CD8-positive, alpha-beta memory T cell (primary cell): ENCODE data around the gene SLC35B2. TPM values are rescaled to one million over a fixed set of nuclear protein-coding genes. Genes with fewer than 3 reads are reported as not detected.

Experiments
- CTCF ChIA-PET: fragments of 350-600 bp; sonication (Branson Sonifier 250); formaldehyde crosslinking; loops from one replicate; lab custom pipeline; 2021; ENCODE audit warnings: antibody characterized with exemption; lab: Charles Lee
- POLR2A ChIA-PET: fragments of 350-600 bp; sonication (Branson Sonifier 250); formaldehyde crosslinking; loops from one replicate; lab custom pipeline; 2021; ENCODE audit warnings: antibody characterized with exemption; lab: Charles Lee
- DNase-seq, 5 donors: peaks; one replicate each; pipeline versions ENCODE4 v3.0.0 to v3.0.0-alpha.2; 2020 to 2022; ENCODE audit warnings: mixed read lengths in 1 of 5
- H3K27ac ChIP-seq: one replicate; pipeline ENCODE4 v1.7.0; 2013; ENCODE audit warnings: low read depth, mild to moderate bottlenecking, low read length, moderate library complexity
- H3K27me3 ChIP-seq: 2 replicates; pipeline ENCODE4 v1.7.0; 2013; ENCODE audit warnings: low read length, mild to moderate bottlenecking; ENCODE audit not compliant: insufficient read depth, poor library complexity, severe bottlenecking
- H3K36me3 ChIP-seq: 2 replicates; pipeline ENCODE4 v1.7.0; 2013; ENCODE audit warnings: mild to moderate bottlenecking, low read length, moderate library complexity; ENCODE audit not compliant: insufficient read depth
- H3K4me1 ChIP-seq: 2 replicates; pipeline ENCODE4 v1.7.0; 2013; ENCODE audit warnings: mild to moderate bottlenecking, low read length, moderate library complexity; ENCODE audit not compliant: insufficient read depth
- H3K4me3 ChIP-seq: 2 replicates; pipeline ENCODE4 v1.7.0; 2013; ENCODE audit warnings: mild to moderate bottlenecking, low read length
- H3K9me3 ChIP-seq: 2 replicates; pipeline ENCODE4 v1.7.0; 2013; ENCODE audit warnings: mild to moderate bottlenecking, low read length
- H3K27ac Mint-ChIP-seq, 8 donors: one replicate each; pipeline ENCODE4 v1.8.0; 2020 to 2021; ENCODE audit warnings: mixed read lengths in 8 of 8, mild to moderate bottlenecking in 6 of 8, inconsistent platforms in 3 of 8, moderate library complexity in 3 of 8
- H3K27me3 Mint-ChIP-seq, 2 donors: one replicate each; pipeline ENCODE4 v1.8.0; 2020 to 2021; ENCODE audit warnings: mixed read lengths in 2 of 2, mild to moderate bottlenecking in 1 of 2, moderate library complexity in 1 of 2
- H3K36me3 Mint-ChIP-seq, 3 donors: one replicate each; pipeline ENCODE4 v1.8.0; 2020 to 2021; ENCODE audit warnings: mixed read lengths in 3 of 3, inconsistent platforms in 1 of 3, mild to moderate bottlenecking in 1 of 3
- H3K4me1 Mint-ChIP-seq, 3 donors: one replicate each; pipeline ENCODE4 v1.8.0; 2020 to 2021; ENCODE audit warnings: mixed read lengths in 3 of 3, inconsistent platforms in 1 of 3, mild to moderate bottlenecking in 1 of 3
- H3K4me3 Mint-ChIP-seq, 7 donors: one replicate each; pipeline ENCODE4 v1.8.0; 2020 to 2021; ENCODE audit warnings: mixed read lengths in 7 of 7, mild to moderate bottlenecking in 6 of 7, moderate library complexity in 4 of 7, inconsistent platforms in 2 of 7
- H3K9me3 Mint-ChIP-seq, 5 donors: one replicate each; pipeline ENCODE4 v1.8.0; 2020 to 2022; ENCODE audit warnings: mixed read lengths in 5 of 5, mild to moderate bottlenecking in 3 of 5, moderate library complexity in 2 of 5, inconsistent platforms in 1 of 5
- polyA plus RNA-seq: library from polyadenylated mRNA; unstranded; fragments of 300-500 nt; fragmentation: Illumina TruSeq; gene quantifications from one replicate; pipeline ENCODE4 v1.2.3, GENCODE V29; 2021
- total RNA-seq, 2 experiments: library from RNA; stranded (reverse); gene quantifications; one replicate each; pipeline ENCODE4 v1.2.3, GENCODE V29; 2021

SLC35B2 gene
- 10 to 100 TPM; 34.8 to 35.7 TPM for total RNA-seq
- 49.0 TPM for polyA plus RNA-seq

GRCh38 chr6:44257025-44257752, at the start of gene SLC35B2:
SLC35B2 (minus strand) TSS chr6:44257528; CDS start chr6:44257410, 118 bp downstream.
- Histone ChIP-seq H3K4me3 (peak within 1 kb of the TSS; percentile 84), H3K36me3 (peaks cover 37% of the 10 kb centered on the region), H3K27ac (peak within 1 kb of the TSS; percentile 81), H3K9me3 (no peaks in the 10 kb centered on the region), H3K27me3 (no peaks in the 10 kb centered on the region), H3K4me1 (peaks cover 25% of the 10 kb centered on the region)
- peak within 1 kb of the TSS; percentile 88 to 92 (median 91) for H3K4me3 Mint-ChIP-seq
- peak within 1 kb of the TSS; percentile 92 to 99 (median 95) for H3K27ac Mint-ChIP-seq
- POLR2A ChIA-PET: interaction anchor here (0.7 to 3.1 kb wide), 6 partner anchors 8 to 34 kb away, joined by 3 to 77 read pairs (median 4); partner anchors contain the start of genes HSP90AB1, NFKBIE and SLC29A1
- peak; percentile 58 to 77 (median 72) for DNase-seq
- peaks cover 11 to 76% (median 21%) of the 10 kb centered on the region in 3 donors for H3K36me3 Mint-ChIP-seq
- CTCF ChIA-PET: interaction anchor here (0.7 to 5.0 kb wide), 18 partner anchors 9 to 606 kb away, joined by 3 to 74 read pairs (median 5); partner anchors contain the start of genes HSP90AB1, NFKBIE and SLC29A1
- H3K4me1 Mint-ChIP-seq: peaks cover 51 to 71% (median 61%) of the 10 kb centered on the region in 3 donors
- peaks cover 0 to 3% of the 10 kb centered on the region in 2 donors for H3K27me3 Mint-ChIP-seq
- peaks cover 0 to 1% (median 0%) of the 10 kb centered on the region in 5 donors for H3K9me3 Mint-ChIP-seq

- no peaks in the 10 kb centered on the region for H3K9me3 Mint-ChIP-seq
- POLR2A ChIA-PET: no interaction called here
- H3K27ac ChIP-seq: no peak overlapping the region
These were observed 49.4 kb upstream of the SLC35B2 start for GRCh38 chr6:44306710-44307109.

GRCh38 chr6:44305200-44305725, 47.9 kb upstream of the SLC35B2 start:
- Histone ChIP-seq H3K4me3 (no peak overlapping the region), H3K27me3 (no peaks in the 10 kb centered on the region), H3K36me3 (peaks cover 60% of the 10 kb centered on the region), H3K4me1 (no peaks in the 10 kb centered on the region), H3K27ac (no peak overlapping the region), H3K9me3 (no peaks in the 10 kb centered on the region)
- Mint-ChIP-seq H3K27me3 (no peaks in the 10 kb centered on the region), H3K4me1 (peaks cover 0 to 3% (median 0%) of the 10 kb centered on the region in 3 donors), H3K9me3 (no peaks in the 10 kb centered on the region), H3K36me3 (peaks cover 3 to 95% (median 14%) of the 10 kb centered on the region in 3 donors), H3K4me3 (no peak overlapping the region), H3K27ac (peak overlapping the region in 1 of 8 donors; percentile 92)
- ChIA-PET POLR2A (no interaction called here), CTCF (interaction anchor here (0.8 to 4.5 kb wide), 11 partner anchors 10 to 207 kb away, joined by 3 to 36 read pairs (median 4); no protein-coding TSS in a partner anchor)
- no peak for DNase-seq

More at GRCh38 chr6:44306710-44307109, 49.4 kb upstream of the SLC35B2 start:
- Mint-ChIP-seq H3K27ac (no peak overlapping the region), H3K4me1 (peaks cover 2 to 9% (median 4%) of the 10 kb centered on the region in 3 donors), H3K36me3 (peaks cover 3 to 94% (median 11%) of the 10 kb centered on the region in 3 donors), H3K4me3 (no peak overlapping the region), H3K27me3 (no peaks in the 10 kb centered on the region)
- peaks cover 67% of the 10 kb centered on the region for H3K36me3 ChIP-seq
- CTCF ChIA-PET: interaction anchor here (3.4 to 4.5 kb wide), 2 partner anchors 11 to 38 kb away, joined by 16 to 36 read pairs; no protein-coding TSS in a partner anchor
- H3K4me3 ChIP-seq: no peak overlapping the region
- peaks cover under 1% of the 10 kb centered on the region for H3K4me1 ChIP-seq
- no peaks in the 10 kb centered on the region for H3K27me3 ChIP-seq
- no peak for DNase-seq
- H3K9me3 ChIP-seq: no peaks in the 10 kb centered on the region

DNA sequence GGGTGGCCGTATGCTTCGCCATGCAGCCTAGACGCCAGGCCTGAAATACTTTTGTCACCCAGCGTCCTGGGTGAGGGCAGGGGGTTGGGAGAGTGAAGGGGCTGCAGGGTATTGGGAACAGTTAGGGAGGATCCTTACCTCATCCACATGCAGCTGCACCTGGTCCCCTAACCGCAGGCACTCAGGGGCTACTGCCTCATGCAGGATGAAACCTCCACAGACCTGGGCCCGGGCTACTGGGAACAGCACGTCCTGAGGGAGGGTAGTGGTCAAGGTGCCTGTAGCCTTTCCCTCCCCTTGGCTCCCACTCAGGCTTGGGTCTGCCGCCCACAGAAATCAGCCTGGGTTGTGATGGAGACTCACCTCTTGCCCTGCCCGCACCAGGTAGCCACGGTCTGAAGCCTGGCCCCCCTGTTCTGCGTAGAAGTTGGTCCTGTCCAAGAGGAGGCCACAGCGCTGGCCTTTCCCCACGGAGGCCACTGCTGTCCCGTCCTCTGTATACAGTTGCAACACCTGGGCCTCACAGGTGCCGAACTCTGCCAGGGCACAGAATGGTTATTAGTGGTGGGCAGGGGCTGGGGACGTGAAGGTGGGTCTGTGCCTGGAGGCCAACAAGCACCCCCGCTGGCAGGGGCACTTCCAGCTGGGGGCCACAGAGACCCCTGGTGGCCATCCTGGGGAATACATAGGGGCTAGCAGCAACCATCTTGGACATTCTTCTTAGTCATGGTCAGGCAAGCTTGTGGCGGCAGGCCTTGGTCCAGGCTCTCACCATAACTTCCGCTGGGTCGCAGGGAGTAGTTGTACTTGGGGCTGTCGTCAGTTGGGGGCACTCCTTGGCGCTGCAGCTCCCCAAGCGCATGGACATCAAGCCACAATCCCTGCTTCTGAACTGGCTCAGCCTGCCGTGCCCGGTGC, 47.2 kb upstream of the SLC35B2 start:
- Mint-ChIP-seq H3K4me3 (no peak overlapping the region), H3K27ac (no peak overlapping the region), H3K36me3 (peaks cover 0 to 91% (median 11%) of the 10 kb centered on the region in 3 donors), H3K4me1 (no peaks in the 10 kb centered on the region), H3K9me3 (no peaks in the 10 kb centered on the region), H3K27me3 (no peaks in the 10 kb centered on the region)
- POLR2A ChIA-PET: interaction anchor here (0.6 kb wide), 1 partner anchor 11 kb away, joined by 8 read pairs; no protein-coding TSS in a partner anchor
- peak; percentile 18 to 67 (median 36) for DNase-seq
- CTCF ChIA-PET: interaction anchor here (0.8 to 4.5 kb wide), 12 partner anchors 9 to 206 kb away, joined by 3 to 36 read pairs (median 4); no protein-coding TSS in a partner anchor
- H3K4me1 ChIP-seq: no peaks in the 10 kb centered on the region
- H3K36me3 ChIP-seq: peaks cover 53% of the 10 kb centered on the region
- no peak overlapping the region for H3K4me3 ChIP-seq
- H3K27ac ChIP-seq: no peak overlapping the region
- H3K27me3 ChIP-seq: no peaks in the 10 kb centered on the region
- H3K9me3 ChIP-seq: no peaks in the 10 kb centered on the region

- H3K27me3 Mint-ChIP-seq: no peaks in the 10 kb centered on the region
- H3K27me3 ChIP-seq: no peaks in the 10 kb centered on the region
- H3K9me3 Mint-ChIP-seq: no peaks in the 10 kb centered on the region
- no peak for DNase-seq
- no peak overlapping the region for H3K27ac ChIP-seq
- H3K36me3 Mint-ChIP-seq: peaks cover 0 to 84% (median 11%) of the 10 kb centered on the region in 3 donors
- H3K4me3 ChIP-seq: no peak overlapping the region
- POLR2A ChIA-PET: interaction anchor here (0.6 kb wide), 1 partner anchor 10 kb away, joined by 8 read pairs; no protein-coding TSS in a partner anchor
- H3K9me3 ChIP-seq: no peaks in the 10 kb centered on the region
- peaks cover 46% of the 10 kb centered on the region for H3K36me3 ChIP-seq
- CTCF ChIA-PET: interaction anchor here (1.1 to 4.5 kb wide), 3 partner anchors 9 to 36 kb away, joined by 3 to 36 read pairs (median 5); partner anchors contain the start of gene AARS2
- H3K27ac Mint-ChIP-seq: no peak overlapping the region
- no peaks in the 10 kb centered on the region for H3K4me1 ChIP-seq
- H3K4me3 Mint-ChIP-seq: no peak overlapping the region
- H3K4me1 Mint-ChIP-seq: peaks cover 0 to 3% (median 3%) of the 10 kb centered on the region in 3 donors
These were observed 46.5 kb upstream of the SLC35B2 start for GRCh38 chr6:44303842-44304241.

DNA sequence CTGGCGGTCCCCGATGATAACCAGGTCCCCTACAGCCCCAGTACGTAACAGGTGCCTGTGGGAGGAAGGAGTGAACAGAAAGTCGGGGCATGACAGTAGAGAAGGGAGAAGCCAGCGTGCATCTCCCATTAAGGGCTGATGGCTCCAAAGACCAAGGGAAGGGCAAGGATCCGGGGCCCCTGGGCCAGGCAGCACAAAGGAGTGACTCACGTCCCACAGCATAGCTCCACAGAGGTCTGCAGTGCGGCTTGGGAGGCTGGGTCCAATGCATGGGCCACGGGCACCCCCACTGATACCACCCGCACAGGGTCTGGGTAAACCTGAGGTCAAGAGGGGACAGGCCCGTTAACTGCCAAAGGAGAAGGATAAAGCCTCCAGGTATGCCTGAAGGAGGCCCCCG, 45.5 kb upstream of the SLC35B2 start:
- no peaks in the 10 kb centered on the region for H3K4me1 ChIP-seq
- DNase-seq: no peak
- no peaks in the 10 kb centered on the region for H3K9me3 ChIP-seq
- no peaks in the 10 kb centered on the region for H3K27me3 ChIP-seq
- Mint-ChIP-seq H3K36me3 (peaks cover 0 to 74% (median 8%) of the 10 kb centered on the region in 3 donors), H3K27me3 (no peaks in the 10 kb centered on the region), H3K9me3 (no peaks in the 10 kb centered on the region), H3K4me3 (no peak overlapping the region), H3K27ac (no peak overlapping the region), H3K4me1 (peaks cover 0 to 7% (median 6%) of the 10 kb centered on the region in 3 donors)
- ChIA-PET CTCF (interaction anchor here (1.1 to 2.2 kb wide), 2 partner anchors 10 to 35 kb away, joined by 5 to 7 read pairs; partner anchors contain the start of gene AARS2), POLR2A (no interaction called here)
- H3K27ac ChIP-seq: no peak overlapping the region
- H3K4me3 ChIP-seq: no peak overlapping the region
- peaks cover 46% of the 10 kb centered on the region for H3K36me3 ChIP-seq
